ENCODE measurements around the gene NDST3. TPM values are rescaled to one million over a fixed set of nuclear protein-coding genes. Genes with fewer than 3 reads are reported as not detected.

The NDST3 gene
- total RNA-seq, 1 donor from 2014 or later, result 0.49 TPM

DNA sequence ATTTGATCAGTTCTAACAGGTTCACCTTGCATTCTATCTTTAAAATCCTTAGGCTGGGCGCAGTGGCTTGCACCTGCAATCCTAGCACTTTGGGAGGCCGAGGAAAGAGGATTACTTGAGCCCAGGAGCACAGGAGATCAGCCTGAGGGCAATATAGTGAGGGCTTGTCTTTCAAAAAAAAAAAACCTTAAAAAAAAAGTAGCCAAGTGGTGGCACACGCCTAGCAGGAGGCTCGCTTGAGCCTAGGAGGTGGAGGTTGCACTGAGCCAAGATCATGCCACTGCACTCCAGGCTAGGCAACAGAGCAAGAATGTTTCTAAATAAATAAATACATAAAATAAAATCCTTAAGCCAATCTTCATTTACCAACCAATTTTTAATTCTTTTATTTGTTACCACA lies 243.0 kb downstream of the NDST3 start:
- H3K4me3 ChIP-seq, result no peak overlapping the region

DNA sequence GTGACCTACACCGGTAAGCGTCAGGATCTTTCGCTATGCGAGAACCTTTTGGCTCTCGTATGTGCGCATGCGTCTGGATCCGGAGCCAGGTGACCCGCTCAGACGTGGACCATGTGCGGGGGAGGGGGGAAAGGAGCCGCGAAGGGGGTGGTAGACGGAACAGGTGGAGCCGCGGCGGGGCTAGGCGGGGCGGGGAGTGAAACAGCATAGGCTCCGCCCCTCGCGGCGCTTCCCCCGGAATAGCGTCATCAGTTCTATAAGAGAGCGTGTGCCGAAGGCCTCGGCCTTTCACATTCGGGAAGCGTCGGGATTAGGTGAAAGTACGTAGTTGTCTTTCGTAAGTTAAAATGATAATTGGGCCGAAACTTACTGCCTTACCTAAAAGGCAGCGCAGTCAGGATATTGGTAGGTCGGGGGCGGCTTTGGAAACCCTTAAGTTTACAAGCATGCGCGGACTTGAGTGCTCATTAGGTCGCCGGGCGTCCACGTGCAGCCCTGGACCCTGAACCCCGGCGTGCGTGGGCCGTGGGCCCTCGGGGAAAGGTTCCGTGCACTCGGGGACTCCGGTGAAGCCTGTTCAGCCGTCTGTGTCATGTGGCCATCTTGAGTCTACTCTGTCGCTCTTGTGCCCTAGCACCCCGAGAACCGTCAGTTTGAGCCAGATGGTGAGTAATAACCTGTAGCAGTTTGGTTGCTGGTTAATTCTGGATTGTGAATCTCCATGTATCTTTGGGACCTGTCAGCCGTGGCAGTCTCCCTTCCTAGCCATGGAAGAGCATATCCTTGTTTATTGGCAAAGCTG lies 244.4 kb downstream of the NDST3 start:
- Histone ChIP-seq H3K4me3 (peak overlapping the region; percentile 73), H3K4me1 (peaks cover 17% of the 10 kb centered on the region), H4K20me1 (ENCODE audit: low read depth) (peaks cover 13% of the 10 kb centered on the region), H2AFZ (replicated peaks) (peak overlapping the region; percentile 67), H3K36me3 (no peaks in the 10 kb centered on the region), H3K27me3 (no peaks in the 10 kb centered on the region), H3K4me2 (peak overlapping the region; percentile 84), H3K9ac (peak overlapping the region; percentile 59), H3K79me2 (ENCODE audit: low read depth) (peaks cover 18% of the 10 kb centered on the region), H3K27ac (no peak overlapping the region), H3F3A (ENCODE audit: low read depth) (peaks cover 38% of the 10 kb centered on the region), H3K9me3 (ENCODE audit: low read depth) (no peaks in the 10 kb centered on the region)
- TF ChIP-seq EZH2phosphoT487 (IDR thresholded peaks at IDR 0.05), result no peak
- TF ChIP-seq CTCF (IDR thresholded peaks at IDR 0.05), result no peak
- TF ChIP-seq EZH2 (IDR thresholded peaks at IDR 0.05), result no peak
- no peaks in the 10 kb centered on the region for H3K9me3 Mint-ChIP-seq
- peak; percentile 94 for DNase-seq (ENCODE audit: low spot score)
- H3K27me3 Mint-ChIP-seq (ENCODE audit: insufficient read depth, low read depth), result peaks cover 2% of the 10 kb centered on the region
- H3K4me1 Mint-ChIP-seq, result peaks cover 24% of the 10 kb centered on the region
- peak overlapping the region; percentile 94 for H3K4me3 Mint-ChIP-seq
- no peaks in the 10 kb centered on the region for H3K36me3 Mint-ChIP-seq
- peak overlapping the region; percentile 80 for H3K27ac Mint-ChIP-seq

More for the DNA sequence above, 243.0 kb downstream of the NDST3 start:
- Histone ChIP-seq H3K4me2 (peak overlapping the region; percentile 84), H3K4me1 (peaks cover 17% of the 10 kb centered on the region), H2AFZ (replicated peaks) (no peak overlapping the region), H3K9me3 (ENCODE audit: low read depth) (no peaks in the 10 kb centered on the region), H3K36me3 (no peaks in the 10 kb centered on the region), H3K79me2 (ENCODE audit: low read depth) (peaks cover 18% of the 10 kb centered on the region), H3K27ac (no peak overlapping the region), H3F3A (ENCODE audit: low read depth) (peaks cover 25% of the 10 kb centered on the region), H4K20me1 (ENCODE audit: low read depth) (peaks cover 13% of the 10 kb centered on the region), H3K27me3 (no peaks in the 10 kb centered on the region), H3K9ac (no peak overlapping the region)
- TF ChIP-seq CTCF (IDR thresholded peaks at IDR 0.05) (no peak), EZH2 (IDR thresholded peaks at IDR 0.05) (no peak), EZH2phosphoT487 (IDR thresholded peaks at IDR 0.05) (no peak)
- no peak for DNase-seq (ENCODE audit: low spot score)
- H3K27me3 Mint-ChIP-seq (ENCODE audit: insufficient read depth, low read depth), result peaks cover 2% of the 10 kb centered on the region
- H3K4me1 Mint-ChIP-seq, result peaks cover 24% of the 10 kb centered on the region
- no peak overlapping the region for H3K27ac Mint-ChIP-seq
- H3K9me3 Mint-ChIP-seq, result no peaks in the 10 kb centered on the region
- H3K4me3 Mint-ChIP-seq, result no peak overlapping the region
- H3K36me3 Mint-ChIP-seq, result no peaks in the 10 kb centered on the region

- Histone ChIP-seq H3K36me3 (no peaks in the 10 kb centered on the region), H3K4me3 (peak overlapping the region; percentile 73), H3K9me3 (ENCODE audit: low read depth) (no peaks in the 10 kb centered on the region), H3K79me2 (ENCODE audit: low read depth) (peaks cover 18% of the 10 kb centered on the region), H3K4me2 (peak overlapping the region; percentile 84), H3K4me1 (peaks cover 17% of the 10 kb centered on the region), H3K27ac (no peak overlapping the region), H4K20me1 (ENCODE audit: low read depth) (peaks cover 13% of the 10 kb centered on the region), H3K9ac (peak overlapping the region; percentile 59), H3K27me3 (no peaks in the 10 kb centered on the region), H3F3A (ENCODE audit: low read depth) (peaks cover 38% of the 10 kb centered on the region), H2AFZ (replicated peaks) (no peak overlapping the region)
- peaks cover 2% of the 10 kb centered on the region for H3K27me3 Mint-ChIP-seq (ENCODE audit: insufficient read depth, low read depth)
- DNase-seq (ENCODE audit: low spot score), result no peak
- H3K4me1 Mint-ChIP-seq, result peaks cover 24% of the 10 kb centered on the region
- H3K4me3 Mint-ChIP-seq, result peak overlapping the region; percentile 94
- H3K9me3 Mint-ChIP-seq, result no peaks in the 10 kb centered on the region
- no peaks in the 10 kb centered on the region for H3K36me3 Mint-ChIP-seq
- TF ChIP-seq CTCF (IDR thresholded peaks at IDR 0.05) (no peak), EZH2 (IDR thresholded peaks at IDR 0.05) (no peak), EZH2phosphoT487 (IDR thresholded peaks at IDR 0.05) (no peak)
- no peak overlapping the region for H3K27ac Mint-ChIP-seq
Measured at GRCh38 chr4:118279328-118279727, 245.0 kb downstream of the NDST3 start.

Data from neural progenitor cell (in vitro differentiated cells).